Fibroblast of pulmonary artery (primary cell): ENCODE results near the gene RGS12.
A peak's percentile ranks its signal among the peaks of the same experiment; 100 is the strongest.

Experiments
- DNase-seq: peaks from one replicate; pipeline ENCODE4 v3.0.0-alpha.2; 2010; ENCODE audit warnings: low read depth
- H3K4me3 ChIP-seq: replicated peaks from 2 replicates; pipeline ENCODE4 v1.5.1; 2011; ENCODE audit warnings: low read depth, mild to moderate bottlenecking, control low read depth, low read length, moderate library complexity
- TF ChIP-seq, protein P1 (sequence below): IDR thresholded peaks from 2 replicates; pipeline ENCODE4 v1.5.1; 2011; ENCODE audit warnings: mild to moderate bottlenecking, control low read depth, low read length, inconsistent platforms; ENCODE audit errors: missing control alignments

The RGS12 gene

GRCh38 chr4:3329887-3330286 is 37.1 kb downstream of the RGS12 start:
- TF ChIP-seq, protein P1, sequence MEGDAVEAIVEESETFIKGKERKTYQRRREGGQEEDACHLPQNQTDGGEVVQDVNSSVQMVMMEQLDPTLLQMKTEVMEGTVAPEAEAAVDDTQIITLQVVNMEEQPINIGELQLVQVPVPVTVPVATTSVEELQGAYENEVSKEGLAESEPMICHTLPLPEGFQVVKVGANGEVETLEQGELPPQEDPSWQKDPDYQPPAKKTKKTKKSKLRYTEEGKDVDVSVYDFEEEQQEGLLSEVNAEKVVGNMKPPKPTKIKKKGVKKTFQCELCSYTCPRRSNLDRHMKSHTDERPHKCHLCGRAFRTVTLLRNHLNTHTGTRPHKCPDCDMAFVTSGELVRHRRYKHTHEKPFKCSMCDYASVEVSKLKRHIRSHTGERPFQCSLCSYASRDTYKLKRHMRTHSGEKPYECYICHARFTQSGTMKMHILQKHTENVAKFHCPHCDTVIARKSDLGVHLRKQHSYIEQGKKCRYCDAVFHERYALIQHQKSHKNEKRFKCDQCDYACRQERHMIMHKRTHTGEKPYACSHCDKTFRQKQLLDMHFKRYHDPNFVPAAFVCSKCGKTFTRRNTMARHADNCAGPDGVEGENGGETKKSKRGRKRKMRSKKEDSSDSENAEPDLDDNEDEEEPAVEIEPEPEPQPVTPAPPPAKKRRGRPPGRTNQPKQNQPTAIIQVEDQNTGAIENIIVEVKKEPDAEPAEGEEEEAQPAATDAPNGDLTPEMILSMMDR: no peak
- H3K4me3 ChIP-seq: no peak overlapping the region
- DNase-seq: no peak

GRCh38 chr4:3330707-3331106 is 37.9 kb downstream of the RGS12 start:
- H3K4me3 ChIP-seq: no peak overlapping the region
- TF ChIP-seq, protein P1: no peak
- DNase-seq: no peak

DNA sequence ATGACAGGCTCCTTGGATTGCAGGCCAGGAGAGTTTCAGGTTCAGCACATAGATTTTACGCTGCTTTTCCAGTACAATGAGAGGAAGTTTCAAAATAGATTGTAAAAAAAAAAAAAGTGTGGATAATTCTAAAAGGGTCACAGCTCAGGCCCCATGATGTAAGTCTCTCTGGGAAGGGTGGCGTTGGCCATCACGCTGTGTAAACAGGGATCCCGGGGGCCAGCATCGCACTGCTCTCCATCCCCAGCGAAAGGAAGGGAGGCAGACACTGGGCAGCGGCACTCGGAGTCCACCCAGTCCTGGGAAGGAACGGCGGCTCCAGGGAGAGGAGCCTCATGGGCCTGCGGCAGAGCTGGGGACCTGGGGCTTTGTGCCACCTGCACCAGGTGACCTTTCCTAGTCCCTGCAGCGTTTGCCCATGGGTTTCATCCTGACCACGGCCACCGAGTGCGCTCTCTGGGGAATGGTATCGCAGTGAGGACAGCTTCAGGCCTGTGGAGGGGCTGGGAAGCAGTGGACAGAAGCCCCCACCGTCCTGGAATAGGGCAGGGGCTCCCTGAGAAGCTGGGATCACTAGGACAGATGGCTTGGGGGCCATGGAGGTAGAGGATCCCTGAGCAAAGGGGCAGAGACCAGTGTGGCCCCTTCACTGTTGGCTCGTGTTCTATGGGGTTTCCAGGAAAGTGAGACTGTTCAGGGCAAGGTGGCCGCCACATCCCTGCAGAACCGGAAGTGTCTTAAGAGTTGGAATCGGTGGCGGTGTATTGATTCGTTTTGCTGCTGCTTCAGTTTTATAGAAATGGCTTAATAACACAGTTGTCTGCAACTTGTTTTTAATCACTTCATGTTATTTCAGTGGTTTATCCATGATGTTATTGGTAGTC is 38.9 kb downstream of the RGS12 start:
- TF ChIP-seq, protein P1: no peak
- peak; percentile 31 for DNase-seq
- no peak overlapping the region for H3K4me3 ChIP-seq

DNA sequence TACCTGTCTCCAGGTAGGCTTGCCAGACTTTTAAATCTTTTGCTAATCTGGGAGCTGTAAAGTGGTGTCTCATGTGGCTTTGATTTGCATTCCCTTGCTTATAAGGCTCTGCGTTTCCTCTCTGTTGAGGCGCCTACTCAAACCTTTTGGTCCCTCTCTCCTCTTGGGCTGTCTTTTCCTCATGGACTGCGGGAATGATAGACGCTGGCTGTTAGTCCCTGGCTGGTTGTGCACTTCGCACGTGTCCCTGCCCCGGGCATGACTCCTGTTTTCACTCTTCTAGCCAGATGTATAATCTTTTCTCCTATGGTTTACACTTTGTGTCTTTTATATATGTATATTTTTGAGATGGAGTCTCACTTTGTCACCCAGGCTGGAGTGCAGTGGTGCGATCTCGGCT is 39.7 kb downstream of the RGS12 start:
- TF ChIP-seq, protein P1: no peak
- no peak for DNase-seq
- H3K4me3 ChIP-seq: no peak overlapping the region

DNA sequence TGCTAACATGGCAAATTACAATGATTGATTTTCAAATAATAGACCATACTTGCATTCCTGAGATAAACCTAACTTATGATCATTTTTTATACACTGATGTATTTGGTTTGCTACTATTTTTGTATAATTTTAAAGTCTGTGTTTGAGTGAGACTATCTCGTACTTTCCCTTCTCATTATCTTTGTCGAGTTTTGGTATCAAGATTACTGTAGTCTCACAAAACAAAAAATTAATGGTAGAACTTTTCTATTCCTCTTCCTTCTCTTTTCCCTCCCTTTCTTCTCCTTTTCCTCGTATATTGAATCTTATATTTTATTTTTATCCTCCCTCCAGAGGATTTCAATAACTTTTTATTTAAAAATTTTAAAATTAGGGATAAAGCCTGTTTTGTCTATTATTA is 41.5 kb downstream of the RGS12 start:
- H3K4me3 ChIP-seq: no peak overlapping the region
- TF ChIP-seq, protein P1: no peak
- DNase-seq: no peak

- no peak overlapping the region for H3K4me3 ChIP-seq
- DNase-seq: no peak
- TF ChIP-seq, protein P1: no peak
Measured at GRCh38 chr4:3335385-3335784, 42.6 kb downstream of the RGS12 start.

- no peak overlapping the region for H3K4me3 ChIP-seq
Measured at GRCh38 chr4:3335982-3336381, 43.2 kb downstream of the RGS12 start.

More at GRCh38 chr4:3335982-3336381, 43.2 kb downstream of the RGS12 start:
- DNase-seq: no peak
- TF ChIP-seq, protein P1: no peak
